ENCODE results near the gene PARD3. TPM values are rescaled to one million over a fixed set of nuclear protein-coding genes. Genes with fewer than 3 reads are reported as not detected.
"Not testable (repeated sequence)": the region's sequence is repeated elsewhere in the genome, so short reads cannot be mapped to it uniquely, and the experiment has no call there.

Gene PARD3
- total RNA-seq, 4 donors from 2014 or later: 39.2 to 124 (median 48.0) TPM

- no peak overlapping the region for H3K4me3 ChIP-seq
- H3K36me3 ChIP-seq: no peaks in the 10 kb centered on the region
- H3K27ac ChIP-seq: no peak overlapping the region
- no peak for DNase-seq
- H3K27me3 ChIP-seq: no peaks in the 10 kb centered on the region
- peaks cover 0 to 17% (median 0%) of the 10 kb centered on the region in 4 donors for H3K4me1 ChIP-seq
- no peak for TF ChIP-seq POLR2A (IDR thresholded peaks at IDR 0.05)
- TF ChIP-seq, protein P1, sequence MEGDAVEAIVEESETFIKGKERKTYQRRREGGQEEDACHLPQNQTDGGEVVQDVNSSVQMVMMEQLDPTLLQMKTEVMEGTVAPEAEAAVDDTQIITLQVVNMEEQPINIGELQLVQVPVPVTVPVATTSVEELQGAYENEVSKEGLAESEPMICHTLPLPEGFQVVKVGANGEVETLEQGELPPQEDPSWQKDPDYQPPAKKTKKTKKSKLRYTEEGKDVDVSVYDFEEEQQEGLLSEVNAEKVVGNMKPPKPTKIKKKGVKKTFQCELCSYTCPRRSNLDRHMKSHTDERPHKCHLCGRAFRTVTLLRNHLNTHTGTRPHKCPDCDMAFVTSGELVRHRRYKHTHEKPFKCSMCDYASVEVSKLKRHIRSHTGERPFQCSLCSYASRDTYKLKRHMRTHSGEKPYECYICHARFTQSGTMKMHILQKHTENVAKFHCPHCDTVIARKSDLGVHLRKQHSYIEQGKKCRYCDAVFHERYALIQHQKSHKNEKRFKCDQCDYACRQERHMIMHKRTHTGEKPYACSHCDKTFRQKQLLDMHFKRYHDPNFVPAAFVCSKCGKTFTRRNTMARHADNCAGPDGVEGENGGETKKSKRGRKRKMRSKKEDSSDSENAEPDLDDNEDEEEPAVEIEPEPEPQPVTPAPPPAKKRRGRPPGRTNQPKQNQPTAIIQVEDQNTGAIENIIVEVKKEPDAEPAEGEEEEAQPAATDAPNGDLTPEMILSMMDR (IDR thresholded peaks at IDR 0.05): no peak
- no peaks in the 10 kb centered on the region for H3K9me3 ChIP-seq
Measured at GRCh38 chr10:34795334-34795733, 19.8 kb downstream of the PARD3 start.

DNA sequence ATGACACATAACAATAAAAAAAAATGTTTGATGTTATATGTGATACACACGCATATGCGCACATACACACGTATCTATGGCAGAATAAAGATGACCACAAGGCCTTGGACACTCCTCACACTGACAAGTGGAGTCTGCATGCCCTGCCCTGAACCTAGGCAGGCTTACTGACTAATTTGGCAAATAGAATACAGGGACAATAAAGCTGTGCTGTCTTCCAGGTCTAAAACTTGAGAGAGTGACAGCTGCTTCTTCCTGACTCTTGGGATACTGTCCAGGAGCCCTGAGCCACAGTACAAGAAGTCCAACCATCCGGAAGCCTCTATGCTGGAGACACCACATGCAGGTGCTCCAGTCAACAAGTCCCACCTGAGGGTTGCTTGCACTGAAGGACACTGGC, 20.3 kb downstream of the PARD3 start:
- no peak overlapping the region for H3K4me3 ChIP-seq
- H3K36me3 ChIP-seq: no peaks in the 10 kb centered on the region
- no peaks in the 10 kb centered on the region for H3K27me3 ChIP-seq
- no peak overlapping the region for H3K27ac ChIP-seq
- H3K9me3 ChIP-seq: no peaks in the 10 kb centered on the region
- TF ChIP-seq POLR2A (IDR thresholded peaks at IDR 0.05): no peak
- TF ChIP-seq, protein P1 (IDR thresholded peaks at IDR 0.05): no peak
- DNase-seq: no peak
- peaks cover 0 to 22% (median 0%) of the 10 kb centered on the region in 4 donors for H3K4me1 ChIP-seq

DNA sequence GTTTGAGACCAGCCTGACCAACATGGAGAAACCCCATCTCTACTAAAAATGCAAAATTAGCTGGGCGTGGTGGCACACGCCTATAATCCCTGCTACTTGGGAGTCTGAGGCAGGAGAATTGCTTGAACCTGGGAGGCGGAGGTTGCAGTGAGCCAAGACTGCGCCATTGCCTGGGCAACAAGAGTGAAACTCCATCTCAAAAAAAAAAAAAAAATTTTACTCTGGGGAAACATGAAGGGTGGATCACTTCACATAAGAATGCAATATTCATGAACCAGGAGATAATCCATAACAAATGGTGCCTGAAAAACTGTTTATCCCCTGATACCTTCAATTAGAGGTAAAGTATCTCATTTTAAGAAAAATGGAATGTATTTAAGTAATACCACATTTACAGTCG, 21.5 kb downstream of the PARD3 start:
- not testable (repeated sequence) for H3K27me3 ChIP-seq, DNase-seq, H3K27ac ChIP-seq, H3K36me3 ChIP-seq, H3K4me3 ChIP-seq, H3K9me3 ChIP-seq
- H3K4me1 ChIP-seq: peaks cover 0 to 32% (median 0%) of the 10 kb centered on the region in 4 donors

GRCh38 chr10:34792881-34793280, 22.2 kb downstream of the PARD3 start:
- no peaks in the 10 kb centered on the region for H3K36me3 ChIP-seq
- H3K9me3 ChIP-seq: no peaks in the 10 kb centered on the region
- no peaks in the 10 kb centered on the region for H3K27me3 ChIP-seq
- TF ChIP-seq POLR2A (IDR thresholded peaks at IDR 0.05): no peak
- TF ChIP-seq, protein P1 (IDR thresholded peaks at IDR 0.05): no peak
- no peak for DNase-seq
- peaks cover 0 to 32% (median 0%) of the 10 kb centered on the region in 4 donors for H3K4me1 ChIP-seq
- H3K4me3 ChIP-seq: no peak overlapping the region
- H3K27ac ChIP-seq: no peak overlapping the region

GRCh38 chr10:34791947-34792346, 23.1 kb downstream of the PARD3 start:
- TF ChIP-seq, protein P1 (IDR thresholded peaks at IDR 0.05): no peak
- TF ChIP-seq POLR2A (IDR thresholded peaks at IDR 0.05): no peak
- Histone ChIP-seq H3K9me3 (no peaks in the 10 kb centered on the region), H3K4me1 (peaks cover 0 to 32% (median 0%) of the 10 kb centered on the region in 4 donors), H3K4me3 (no peak overlapping the region), H3K27me3 (no peaks in the 10 kb centered on the region), H3K36me3 (no peaks in the 10 kb centered on the region), H3K27ac (no peak overlapping the region)
- no peak for DNase-seq

DNA sequence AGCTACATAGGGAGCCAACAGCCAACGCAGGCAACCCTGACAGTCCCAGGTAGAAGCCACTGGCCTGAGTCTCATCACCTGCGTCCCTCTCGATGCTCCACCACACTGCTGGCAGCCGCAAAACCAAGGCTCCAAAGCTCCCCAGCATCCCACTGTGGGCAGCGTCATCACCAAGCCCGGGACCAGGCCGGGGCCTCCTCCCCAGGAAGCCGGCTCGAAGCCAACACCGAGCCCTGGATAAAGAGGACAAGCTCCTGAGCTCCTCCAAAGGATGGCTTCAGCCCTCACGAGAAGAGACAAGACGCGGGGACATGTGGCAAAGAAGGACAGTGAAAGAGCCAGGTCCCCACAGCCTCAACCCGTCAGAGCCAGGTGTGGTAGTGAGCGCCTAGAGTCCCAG, 23.9 kb downstream of the PARD3 start:
- Histone ChIP-seq H3K9me3 (no peaks in the 10 kb centered on the region), H3K27me3 (no peaks in the 10 kb centered on the region), H3K4me3 (no peak overlapping the region), H3K36me3 (no peaks in the 10 kb centered on the region), H3K4me1 (peaks cover 0 to 32% (median 0%) of the 10 kb centered on the region in 4 donors), H3K27ac (no peak overlapping the region)
- DNase-seq: no peak
- TF ChIP-seq, protein P1 (IDR thresholded peaks at IDR 0.05): no peak
- no peak for TF ChIP-seq POLR2A (IDR thresholded peaks at IDR 0.05)

All from Peyer's patch (tissue), 4 donors.